Measurements from ENCODE around the gene PRKCB.

The PRKCB gene

GRCh38 chr16:23867566-23867965, 31.8 kb downstream of the PRKCB start:
- no peak for DNase-seq

GRCh38 chr16:23868136-23868535, 32.4 kb downstream of the PRKCB start:
- DNase-seq = no peak

GRCh38 chr16:23869052-23869451, 33.3 kb downstream of the PRKCB start:
- no peak for DNase-seq

GRCh38 chr16:23871924-23872323, 36.1 kb downstream of the PRKCB start:
- DNase-seq = no peak

- no peak for DNase-seq
These were observed 39.0 kb downstream of the PRKCB start for GRCh38 chr16:23874613-23875294.

GRCh38 chr16:23876256-23876896, 40.6 kb downstream of the PRKCB start:
- DNase-seq = no peak

- no peak for DNase-seq
These were observed 41.6 kb downstream of the PRKCB start for GRCh38 chr16:23877107-23878070.

- DNase-seq = no peak
These were observed 44.1 kb downstream of the PRKCB start for GRCh38 chr16:23879735-23880373.

GRCh38 chr16:23889189-23889588, 53.4 kb downstream of the PRKCB start:
- DNase-seq = no peak

- no peak for DNase-seq
These were observed 58.2 kb downstream of the PRKCB start for GRCh38 chr16:23893986-23894385.

- DNase-seq = no peak
These were observed 59.3 kb downstream of the PRKCB start for GRCh38 chr16:23895052-23895451.

GRCh38 chr16:23896832-23897821, 61.3 kb downstream of the PRKCB start:
- no peak for DNase-seq

GRCh38 chr16:23898682-23899430, 63.1 kb downstream of the PRKCB start:
- DNase-seq = no peak

GRCh38 chr16:23899869-23900268, 64.1 kb downstream of the PRKCB start:
- no peak for DNase-seq

- no peak for DNase-seq
These were observed 64.8 kb downstream of the PRKCB start for GRCh38 chr16:23900480-23901177.

- no peak for DNase-seq
These were observed 65.6 kb downstream of the PRKCB start for GRCh38 chr16:23901178-23902033.

- no peak for DNase-seq
These were observed 66.4 kb downstream of the PRKCB start for GRCh38 chr16:23902034-23902747.

GRCh38 chr16:23902748-23903414, 67.1 kb downstream of the PRKCB start:
- no peak for DNase-seq

Measured in SIG-M5 (cell line).